SW 1271 (cell line): ENCODE results near the gene GFRA1.

ENCODE experiments used
- DNase-seq, 2 experiments: peaks; one replicate each; lab custom pipeline; 2025; lab: John Stamatoyannopoulos, UW

The GFRA1 gene

GRCh38 chr10:116241085-116241484, 31.9 kb downstream of the GFRA1 start:
- no peak for DNase-seq

DNA sequence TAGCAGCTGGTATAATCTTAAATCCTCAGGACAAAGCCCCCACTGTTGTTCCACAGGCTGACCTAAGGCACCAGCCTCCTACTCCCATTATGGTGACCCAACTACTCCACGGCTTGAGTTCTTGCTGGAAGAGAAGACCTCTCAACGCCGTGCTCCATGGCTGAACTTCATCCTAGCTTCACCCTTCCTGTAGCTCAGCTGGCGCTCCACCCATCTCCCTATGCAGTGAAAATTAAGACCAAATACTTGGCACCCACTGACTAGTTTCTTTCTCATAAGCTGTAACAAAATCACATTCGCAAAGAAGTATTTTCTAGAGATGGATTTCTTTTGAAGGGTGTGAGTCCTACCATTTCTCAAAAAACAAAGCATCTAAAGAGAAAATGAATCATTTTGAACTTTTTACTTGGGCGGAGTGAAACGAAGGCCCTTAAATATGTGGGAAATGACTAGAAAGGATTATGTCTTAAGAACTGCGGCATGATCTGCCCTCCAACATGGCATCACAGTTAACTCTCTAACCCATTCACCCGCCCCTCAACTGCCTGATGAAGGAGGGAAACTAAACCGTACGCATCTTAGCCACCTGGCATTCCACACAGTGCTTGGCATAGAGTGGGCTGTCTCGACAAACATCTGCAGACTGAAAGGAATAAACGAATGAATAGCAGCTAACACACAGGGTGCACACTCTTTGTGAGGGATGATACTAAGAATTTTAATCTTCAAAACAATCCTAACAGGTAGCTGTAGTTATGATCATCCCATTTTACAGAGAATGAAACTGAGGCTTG, 32.7 kb downstream of the GFRA1 start:
- DNase-seq = no peak

GRCh38 chr10:116239229-116239628, 33.8 kb downstream of the GFRA1 start:
- DNase-seq = no peak

- no peak for DNase-seq
These were observed 35.0 kb downstream of the GFRA1 start for GRCh38 chr10:116237970-116238369.

GRCh38 chr10:116237260-116237659, 35.7 kb downstream of the GFRA1 start:
- DNase-seq = no peak

- no peak for DNase-seq
These were observed 39.8 kb downstream of the GFRA1 start for GRCh38 chr10:116233230-116233629.

- DNase-seq = no peak
These were observed 40.4 kb downstream of the GFRA1 start for GRCh38 chr10:116232613-116233012.

DNA sequence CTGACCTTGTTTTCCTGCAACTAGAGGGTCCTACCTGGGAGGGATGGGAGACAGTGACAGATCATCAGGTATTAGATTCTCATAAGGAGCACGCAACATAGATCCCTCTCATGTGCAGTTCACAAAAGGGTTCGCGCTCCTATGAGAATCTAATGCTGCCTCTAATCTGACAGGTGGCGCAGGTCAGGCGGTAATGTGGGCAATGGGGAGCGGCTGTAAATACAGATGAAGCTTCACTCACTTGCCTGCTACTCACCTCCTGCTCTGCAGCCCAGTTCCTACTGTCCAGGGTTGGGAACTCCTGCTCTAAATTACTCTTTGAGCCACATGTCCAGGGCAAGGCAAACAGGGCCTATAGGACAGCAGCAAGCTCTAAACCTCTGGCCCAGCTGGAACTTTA, 46.2 kb downstream of the GFRA1 start:
- DNase-seq = no peak

- DNase-seq = no peak
These were observed 47.0 kb downstream of the GFRA1 start for GRCh38 chr10:116226053-116226452.

GRCh38 chr10:116223289-116223688, 49.7 kb downstream of the GFRA1 start:
- DNase-seq = no peak

- DNase-seq = no peak
These were observed 52.0 kb downstream of the GFRA1 start for GRCh38 chr10:116221053-116221452.

DNA sequence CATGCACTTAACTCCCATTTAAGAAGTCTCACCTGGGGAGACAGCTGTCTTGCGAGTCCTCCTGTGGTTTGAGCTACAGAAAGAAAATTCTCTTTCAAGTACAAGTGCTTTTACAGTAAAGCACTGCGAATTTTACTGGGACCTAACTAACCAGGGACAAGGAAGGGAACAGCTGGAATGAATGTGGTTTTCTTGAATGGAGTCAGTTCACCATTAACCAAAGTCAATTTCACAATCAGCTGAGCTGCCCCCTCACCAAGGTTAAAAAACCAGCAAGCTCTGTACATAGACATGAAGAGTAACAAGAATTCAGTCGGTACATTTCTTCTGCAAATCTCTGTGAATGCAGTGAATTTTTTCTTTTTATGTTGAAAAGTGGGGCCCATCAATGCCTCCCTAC, 56.3 kb downstream of the GFRA1 start:
- no peak for DNase-seq

DNA sequence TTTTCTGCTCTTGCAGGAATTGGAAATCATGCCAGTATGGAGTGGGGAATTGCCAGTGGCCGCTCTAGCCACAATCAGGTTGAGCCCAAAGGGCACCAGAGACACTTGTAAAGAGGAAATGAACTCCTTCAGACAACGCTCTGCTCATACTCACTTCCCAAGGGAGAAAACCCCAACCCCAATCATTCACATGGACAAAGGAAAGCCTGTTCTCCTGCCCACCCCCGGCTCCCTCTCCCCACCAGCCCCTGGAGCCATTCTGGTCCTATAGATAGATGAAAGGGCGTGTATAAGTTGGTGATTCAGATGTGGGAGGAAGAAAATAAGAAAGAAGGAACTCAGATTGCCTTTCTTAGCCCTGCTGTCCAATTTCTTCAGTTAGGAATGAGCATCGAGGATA, 57.4 kb downstream of the GFRA1 start:
- no peak for DNase-seq

DNA sequence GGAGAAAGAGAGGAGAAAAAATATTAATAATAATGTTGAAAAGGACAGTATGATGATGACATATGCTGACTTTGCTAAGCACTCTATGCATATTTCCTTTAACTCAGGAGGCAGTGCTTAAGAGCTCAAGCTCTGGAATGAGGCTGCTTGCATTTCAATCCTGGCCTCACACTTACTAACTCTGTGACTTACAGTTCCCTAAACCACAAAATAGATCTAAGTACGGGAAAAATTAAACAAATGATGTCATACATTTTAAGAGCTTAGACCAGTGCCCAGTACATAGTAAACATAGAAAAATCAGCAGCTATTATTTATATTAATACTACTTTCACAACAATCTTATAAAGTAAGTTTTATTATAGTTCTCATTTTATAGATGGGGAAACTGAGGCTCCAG, 61.3 kb downstream of the GFRA1 start:
- DNase-seq = no peak

GRCh38 chr10:116210588-116211346, 62.2 kb downstream of the GFRA1 start:
- no peak for DNase-seq

GRCh38 chr10:116209781-116210180, 63.2 kb downstream of the GFRA1 start:
- no peak for DNase-seq

- no peak for DNase-seq
These were observed 63.9 kb downstream of the GFRA1 start for GRCh38 chr10:116208956-116209567.

DNA sequence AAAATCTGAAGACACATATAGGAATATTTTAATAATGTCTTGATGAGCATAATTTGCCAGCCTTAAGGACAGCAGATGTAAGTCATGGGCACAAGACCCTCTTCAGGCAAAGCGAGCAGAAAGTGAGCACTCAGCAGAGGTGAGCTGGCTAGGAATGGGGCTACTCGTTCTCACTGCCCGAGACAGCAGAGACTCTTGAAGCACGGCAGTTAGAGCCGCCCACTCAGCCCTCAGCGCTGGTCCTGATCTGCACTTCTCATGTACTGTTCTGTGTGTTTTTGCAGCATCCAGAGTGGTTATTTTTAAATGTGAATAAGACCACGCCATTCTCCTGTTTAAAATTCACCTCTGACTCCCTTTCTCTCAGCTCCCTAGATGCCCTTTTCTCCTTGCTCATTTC, 65.3 kb downstream of the GFRA1 start:
- DNase-seq = no peak

DNA sequence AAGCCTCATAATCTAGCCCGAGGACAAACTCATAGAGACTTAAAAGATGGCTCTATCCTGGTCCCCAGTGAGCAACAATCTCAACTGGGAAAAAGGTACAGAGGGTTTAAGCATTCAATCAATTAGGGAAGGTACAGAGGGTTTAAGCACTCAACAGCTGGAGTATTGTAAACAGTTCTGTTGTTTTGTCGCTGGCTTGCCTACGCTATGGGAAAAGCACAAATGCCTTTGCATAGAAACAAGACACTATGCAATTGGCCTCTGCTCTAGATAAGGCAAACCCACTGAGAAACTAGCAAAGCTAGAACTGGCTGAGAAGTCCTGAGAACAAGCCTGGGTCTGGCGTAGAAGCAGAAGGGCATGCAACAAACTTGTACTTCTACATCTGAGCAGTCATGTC, 69.3 kb downstream of the GFRA1 start:
- DNase-seq = no peak

- no peak for DNase-seq
These were observed 71.2 kb downstream of the GFRA1 start for GRCh38 chr10:116201670-116202430.

DNA sequence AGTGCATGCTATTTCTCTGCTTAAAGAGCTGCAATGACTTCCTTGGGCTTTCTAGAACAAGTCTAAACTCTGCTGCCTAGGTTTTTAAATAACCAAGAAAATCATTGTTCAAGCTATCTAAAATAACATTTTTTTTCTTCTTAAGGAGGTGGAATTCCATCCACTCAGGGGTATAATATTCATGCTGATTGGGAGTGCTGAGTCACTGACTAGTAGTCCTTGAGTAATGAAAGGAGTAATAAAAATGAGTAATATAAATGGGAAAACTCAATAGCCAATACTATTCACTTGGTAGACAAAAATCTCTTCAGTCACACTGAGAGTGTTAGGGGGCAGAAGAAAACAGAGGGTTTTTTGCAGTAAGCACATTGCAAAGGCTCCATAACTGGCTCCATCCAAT, 72.0 kb downstream of the GFRA1 start:
- no peak for DNase-seq

- no peak for DNase-seq
These were observed 74.3 kb downstream of the GFRA1 start for GRCh38 chr10:116198676-116199035.
